ENCODE results near the gene NGEF. TPM values are rescaled to one million over a fixed set of nuclear protein-coding genes. Genes with fewer than 3 reads are reported as not detected.

The NGEF gene
- polyA plus RNA-seq, 1 experiment, result 0.10 TPM

DNA sequence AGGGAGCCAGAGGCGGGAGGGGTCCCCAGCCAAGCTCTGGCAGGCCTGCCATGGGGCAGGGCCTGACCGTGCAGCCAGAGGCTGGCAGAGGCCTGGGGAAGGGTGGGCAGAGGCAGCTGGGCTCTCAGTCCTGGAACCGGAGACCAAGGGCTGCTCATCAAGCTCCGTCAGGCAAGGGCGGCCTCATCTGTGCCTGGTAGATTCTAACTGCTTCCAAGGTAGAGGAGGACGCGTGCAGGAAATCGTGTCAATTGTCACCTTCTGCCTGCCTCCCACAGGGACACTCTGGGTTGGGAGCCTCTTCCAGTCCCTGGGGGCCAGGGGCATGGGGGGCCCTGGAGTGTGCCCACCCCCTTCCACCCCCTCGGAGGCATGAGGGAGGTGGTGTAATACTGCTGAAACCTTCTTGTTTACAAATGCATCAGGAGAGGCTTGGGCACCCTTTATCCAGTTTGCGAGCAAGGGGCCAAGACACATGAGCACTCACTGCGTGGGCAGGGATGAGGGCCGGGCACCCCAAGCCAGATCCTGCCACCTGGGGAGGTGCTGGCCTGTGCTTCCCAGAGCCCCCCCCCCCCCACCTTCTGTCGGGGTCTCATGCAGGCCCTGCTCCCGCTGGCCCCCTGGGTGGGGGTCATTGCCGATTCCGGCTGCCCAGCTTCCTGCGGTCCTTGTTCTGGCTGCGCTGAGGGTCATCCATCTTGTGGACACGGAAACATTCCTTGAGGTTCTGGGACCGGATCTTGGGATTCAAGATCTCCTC lies 134.0 kb downstream of the NGEF start:
- no peaks in the 10 kb centered on the region; the same call in 1 of the 2 replicates for H3K9me3 ChIP-seq (ENCODE audit: control insufficient read depth, insufficient read depth, low read length)
- no peak for DNase-seq (ENCODE audit: low read depth, low spot score)
- POLR2A ChIA-PET, result no interaction called here

DNA sequence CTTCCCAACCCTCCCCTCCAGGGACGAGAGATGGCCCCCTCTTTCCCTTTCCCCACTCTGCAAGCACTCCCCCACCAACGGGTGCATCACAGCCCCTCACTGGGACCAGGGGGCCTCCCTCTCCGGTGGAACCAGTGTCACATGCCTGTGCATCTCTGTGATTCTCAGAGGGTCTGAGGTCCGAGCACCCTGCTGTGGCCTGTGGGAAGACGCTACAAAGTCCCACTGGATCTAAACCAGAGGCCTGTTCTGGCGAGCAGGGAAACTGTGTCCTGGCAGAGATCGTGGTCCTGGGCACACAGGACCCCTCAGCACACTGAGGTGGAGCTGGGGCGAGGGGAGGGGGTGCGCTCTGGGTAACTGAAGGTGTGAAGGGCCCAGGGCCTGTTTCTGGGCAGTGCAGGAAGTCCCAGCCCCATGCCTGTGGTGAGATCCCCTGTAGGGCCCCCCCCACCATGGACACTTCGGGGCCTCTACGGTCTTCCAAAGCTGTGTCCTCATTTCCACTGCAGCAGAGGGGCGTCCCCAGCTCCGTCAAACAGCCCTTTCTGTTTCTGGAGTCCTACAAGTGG lies 135.0 kb downstream of the NGEF start:
- no peak for TF ChIP-seq CTCF (IDR thresholded peaks at IDR 0.05; ENCODE audit: low read depth, low read length)
- POLR2A ChIA-PET, result no interaction called here
- Histone ChIP-seq H3K27ac (ENCODE audit: low read depth, low read length) (no peak overlapping the region), H3K27me3 (ENCODE audit: control insufficient read depth, insufficient read depth, low read length) (peaks cover 3% of the 10 kb centered on the region), H3K4me3 (ENCODE audit: low read depth, low read length) (no peak overlapping the region), H3K9me3 (ENCODE audit: control insufficient read depth, insufficient read depth, low read length) (no peaks in the 10 kb centered on the region; the same call in 1 of the 2 replicates)
- CTCF ChIA-PET, result no interaction called here
- DNase-seq (ENCODE audit: low read depth, low spot score), result no peak

More for the DNA sequence above, 134.0 kb downstream of the NGEF start:
- CTCF ChIA-PET, result interaction anchor here (1.0 to 1.6 kb wide), 2 partner anchors 150 to 175 kb away, joined by 3 to 6 read pairs; no protein-coding TSS in a partner anchor
- TF ChIP-seq CTCF (IDR thresholded peaks at IDR 0.05; ENCODE audit: low read depth, low read length), result no peak
- Histone ChIP-seq H3K27ac (ENCODE audit: low read depth, low read length) (no peak overlapping the region), H3K4me3 (ENCODE audit: low read depth, low read length) (no peak overlapping the region), H3K27me3 (ENCODE audit: control insufficient read depth, insufficient read depth, low read length) (peaks cover 3% of the 10 kb centered on the region)

DNA sequence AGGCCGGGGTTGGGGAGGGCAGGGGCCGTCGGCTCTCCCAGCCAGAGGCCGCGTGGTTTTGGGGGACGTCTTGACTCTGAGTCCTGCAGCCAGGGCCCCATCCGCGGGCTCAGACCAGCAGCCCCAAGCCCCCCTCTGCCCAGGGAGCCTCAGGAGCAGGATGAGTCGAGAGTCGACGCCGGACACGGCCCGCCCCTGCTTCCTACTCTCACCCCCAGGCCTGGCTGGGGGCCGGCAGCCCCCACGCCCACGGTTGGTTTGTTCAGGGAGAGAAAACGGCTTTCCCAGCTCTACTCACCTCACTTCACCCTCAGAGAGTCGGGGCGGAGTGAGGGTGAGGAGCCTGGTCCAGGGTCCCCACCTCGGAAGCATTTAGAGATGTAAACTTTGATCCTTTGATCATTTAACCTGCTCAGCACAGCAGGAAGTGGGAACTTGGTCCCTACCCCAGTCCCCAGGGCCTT lies 136.0 kb downstream of the NGEF start:
- Histone ChIP-seq H3K27me3 (ENCODE audit: control insufficient read depth, insufficient read depth, low read length) (peaks cover 3% of the 10 kb centered on the region), H3K9me3 (ENCODE audit: control insufficient read depth, insufficient read depth, low read length) (no peaks in the 10 kb centered on the region), H3K27ac (ENCODE audit: low read depth, low read length) (no peak overlapping the region), H3K4me3 (ENCODE audit: low read depth, low read length) (peak overlapping the region; percentile 44; the same call in 1 of the 2 replicates)
- TF ChIP-seq CTCF (IDR thresholded peaks at IDR 0.05; ENCODE audit: low read depth, low read length), result no peak
- POLR2A ChIA-PET, result no interaction called here
- CTCF ChIA-PET, result no interaction called here
- DNase-seq (ENCODE audit: low read depth, low spot score), result no peak

DNA sequence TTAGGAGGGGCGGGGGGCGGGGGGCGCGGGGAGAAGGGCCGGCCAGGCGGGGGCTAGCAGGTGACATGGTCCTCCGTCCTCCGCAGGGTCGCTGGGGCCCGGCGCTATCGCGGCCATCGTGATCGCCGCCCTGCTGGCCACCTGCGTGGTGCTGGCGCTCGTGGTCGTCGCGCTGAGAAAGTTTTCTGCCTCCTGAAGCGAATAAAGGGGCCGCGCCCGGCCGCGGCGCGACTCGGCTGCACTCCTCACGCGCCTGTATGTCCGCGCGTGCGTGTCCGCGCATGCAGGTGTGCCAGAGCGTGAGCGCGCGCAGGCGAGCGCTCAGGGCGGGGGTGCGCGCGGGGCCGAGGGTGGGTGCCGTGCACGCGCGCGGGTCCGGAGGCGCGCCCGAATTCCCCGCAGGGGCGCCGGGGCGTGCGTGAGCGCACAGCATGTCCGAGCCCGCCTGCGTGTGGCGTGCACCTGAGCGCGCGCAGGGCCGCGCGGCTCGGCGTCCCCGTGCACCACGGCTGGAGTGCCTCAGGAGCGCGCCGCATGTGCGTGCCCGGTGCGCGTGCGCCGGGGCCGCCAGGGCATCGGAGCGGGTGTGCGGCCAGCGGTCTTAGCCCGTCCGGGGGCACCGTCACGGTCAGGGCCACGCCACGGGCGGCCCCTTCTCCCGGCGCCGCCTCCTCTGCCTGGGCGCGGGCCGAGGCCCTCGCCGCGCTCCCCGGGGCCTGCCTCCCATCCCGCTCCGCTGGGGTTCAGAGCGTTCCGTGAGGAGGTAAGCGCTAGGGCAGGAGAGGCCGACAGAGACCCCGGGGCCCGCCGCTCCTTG lies 136.7 kb downstream of the NGEF start:
- POLR2A ChIA-PET, result no interaction called here
- no peak for DNase-seq (ENCODE audit: low read depth, low spot score)

More for the DNA sequence above, 136.7 kb downstream of the NGEF start:
- Histone ChIP-seq H3K27me3 (ENCODE audit: control insufficient read depth, insufficient read depth, low read length) (peaks cover 3% of the 10 kb centered on the region), H3K9me3 (ENCODE audit: control insufficient read depth, insufficient read depth, low read length) (no peaks in the 10 kb centered on the region), H3K4me3 (ENCODE audit: low read depth, low read length) (peak overlapping the region; percentile 44), H3K27ac (ENCODE audit: low read depth, low read length) (no peak overlapping the region)
- CTCF ChIA-PET, result no interaction called here
- no peak for TF ChIP-seq CTCF (IDR thresholded peaks at IDR 0.05; ENCODE audit: low read depth, low read length)

All from AG04450 (cell line).